NT2/D1 (cell line): ENCODE data around the gene ATG10.

Experiments
- DNase-seq: peaks from one replicate; pipeline ENCODE4 v3.0.0-alpha.2; 2011; ENCODE audit warnings: low read depth, low spot score
- H3K27me3 ChIP-seq: 2 replicates; pipeline ENCODE4 v1.6.0; 2011; ENCODE audit warnings: mild to moderate bottlenecking; ENCODE audit not compliant: insufficient read length, insufficient read depth
- H3K36me3 ChIP-seq: 2 replicates; pipeline ENCODE4 v1.6.1; 2011; ENCODE audit warnings: mild to moderate bottlenecking, low read length, mixed read lengths; ENCODE audit not compliant: insufficient read depth, insufficient read length
- H3K4me1 ChIP-seq: 2 replicates; pipeline ENCODE4 v1.5.1; 2011; ENCODE audit not compliant: insufficient read depth, insufficient read length
- H3K4me3 ChIP-seq: 2 replicates; pipeline ENCODE4 v1.5.1; 2011; ENCODE audit warnings: low read depth; ENCODE audit not compliant: insufficient read length
- H3K9ac ChIP-seq: 2 replicates; pipeline ENCODE4 v1.6.0; 2011; ENCODE audit warnings: low read depth; ENCODE audit not compliant: insufficient read length
- H3K9me3 ChIP-seq: 2 replicates; pipeline ENCODE4 v1.5.1; 2011; ENCODE audit warnings: mild to moderate bottlenecking, low read length; ENCODE audit not compliant: insufficient read depth
- SUZ12 ChIP-seq: IDR thresholded peaks from 2 replicates; pipeline ENCODE4 v1.6.1; 2011; ENCODE audit not compliant: insufficient read length, insufficient read depth; ENCODE audit errors: extremely low read depth
- YY1 ChIP-seq: IDR thresholded peaks from 2 replicates; pipeline ENCODE4 v1.6.1; 2011; ENCODE audit not compliant: insufficient read length, insufficient read depth
- ZNF274 ChIP-seq: IDR thresholded peaks from 2 replicates; pipeline ENCODE4 v1.6.1; 2011; ENCODE audit warnings: mild to moderate bottlenecking, low read depth, low read length

The ATG10 gene

DNA sequence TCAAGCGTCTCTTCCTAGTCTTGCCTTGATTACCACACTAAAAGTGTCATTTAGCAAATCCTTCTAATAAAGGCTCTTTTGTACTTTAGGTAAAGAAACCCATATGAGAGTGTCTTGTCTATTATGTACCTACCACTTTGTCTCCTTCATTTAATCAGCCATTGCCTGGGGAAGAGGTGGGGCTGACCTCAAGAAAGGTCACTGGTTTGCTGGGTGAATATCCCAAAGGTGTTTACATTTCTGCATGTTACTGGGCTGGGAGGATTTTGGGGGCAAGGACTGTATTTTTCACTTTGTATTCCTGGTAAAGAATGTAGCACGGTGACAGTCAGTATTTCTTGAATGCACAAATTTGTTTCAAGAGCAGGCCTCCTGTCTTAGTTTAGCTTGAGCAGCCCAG, 318.2 kb downstream of the ATG10 start:
- peaks cover 2% of the 10 kb centered on the region for H3K4me1 ChIP-seq
- H3K36me3 ChIP-seq: no peaks in the 10 kb centered on the region
- DNase-seq: no peak
- H3K4me3 ChIP-seq: no peak overlapping the region
- H3K27me3 ChIP-seq: no peaks in the 10 kb centered on the region
- no peaks in the 10 kb centered on the region for H3K9me3 ChIP-seq
- no peak for TF ChIP-seq YY1
- no peak for TF ChIP-seq SUZ12
- TF ChIP-seq ZNF274: no peak
- H3K9ac ChIP-seq: no peak overlapping the region

DNA sequence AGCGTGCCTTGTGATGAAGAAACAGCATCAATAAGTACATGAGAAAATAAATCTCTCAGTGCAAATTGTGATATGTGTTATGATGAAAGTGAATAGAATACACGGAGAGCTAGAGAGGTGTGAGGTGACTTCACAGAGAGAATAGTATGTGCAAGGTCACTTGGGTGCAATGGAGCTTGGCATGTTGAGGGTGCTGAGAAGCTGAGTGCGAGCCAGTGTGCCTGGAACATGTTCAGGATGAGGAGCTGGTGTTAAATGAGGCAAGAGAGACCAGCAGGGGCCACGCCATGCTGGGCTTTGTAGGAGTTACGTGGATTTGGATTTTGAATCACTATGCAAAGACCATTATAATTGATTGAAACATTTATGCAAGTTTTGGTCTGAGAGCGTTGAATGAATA, 319.1 kb downstream of the ATG10 start:
- H3K36me3 ChIP-seq: no peaks in the 10 kb centered on the region
- DNase-seq: no peak
- no peaks in the 10 kb centered on the region for H3K9me3 ChIP-seq
- TF ChIP-seq YY1 (no peak), SUZ12 (no peak), ZNF274 (no peak)
- no peak overlapping the region for H3K9ac ChIP-seq
- no peaks in the 10 kb centered on the region for H3K27me3 ChIP-seq
- H3K4me1 ChIP-seq: peaks cover 2% of the 10 kb centered on the region
- H3K4me3 ChIP-seq: no peak overlapping the region

DNA sequence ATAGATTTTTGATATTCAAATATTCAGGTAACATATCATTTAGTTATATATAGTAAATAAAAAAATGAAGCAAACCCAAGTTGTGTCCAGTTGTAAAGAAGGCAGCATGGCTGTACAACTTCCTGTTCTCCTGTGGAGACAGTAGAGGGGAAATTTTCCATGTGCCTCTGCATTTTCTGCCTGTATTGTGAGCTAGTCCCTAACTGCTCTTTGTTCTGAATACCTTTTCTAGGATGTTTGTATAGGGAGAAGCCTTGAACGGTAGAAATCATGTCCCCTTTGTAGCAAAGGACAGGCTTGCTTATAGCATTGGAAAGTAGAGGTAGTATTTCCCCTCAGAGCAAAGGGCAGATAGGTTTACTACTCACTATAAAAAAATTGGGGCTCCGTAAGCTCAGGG, 319.6 kb downstream of the ATG10 start:
- DNase-seq: no peak
- TF ChIP-seq SUZ12: no peak
- TF ChIP-seq ZNF274: no peak
- no peak for TF ChIP-seq YY1
- Histone ChIP-seq H3K27me3 (no peaks in the 10 kb centered on the region), H3K9ac (no peak overlapping the region), H3K4me3 (no peak overlapping the region), H3K9me3 (no peaks in the 10 kb centered on the region), H3K36me3 (no peaks in the 10 kb centered on the region), H3K4me1 (peaks cover 2% of the 10 kb centered on the region)

DNA sequence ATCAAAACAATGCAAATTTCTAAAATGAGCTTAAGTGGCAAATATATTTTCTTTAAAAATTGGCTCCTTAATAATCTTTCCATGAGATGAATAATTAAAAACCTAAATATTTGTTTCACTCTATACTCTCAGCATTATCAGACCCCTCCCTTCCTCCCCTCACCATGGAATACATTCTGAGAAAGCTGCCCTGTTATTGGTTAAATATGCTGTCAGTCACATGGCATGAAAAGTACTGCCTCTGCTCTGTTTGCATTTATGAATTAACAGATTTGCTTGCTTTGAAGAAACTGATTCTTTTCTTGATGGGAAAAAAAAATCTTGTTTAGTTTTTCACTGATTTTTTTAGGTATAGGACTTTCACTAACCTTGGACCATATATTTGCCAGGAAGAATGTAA, 323.3 kb downstream of the ATG10 start:
- Histone ChIP-seq H3K9me3 (no peaks in the 10 kb centered on the region), H3K27me3 (no peaks in the 10 kb centered on the region), H3K9ac (no peak overlapping the region), H3K4me1 (peaks cover 2% of the 10 kb centered on the region), H3K36me3 (no peaks in the 10 kb centered on the region), H3K4me3 (no peak overlapping the region)
- no peak for DNase-seq
- TF ChIP-seq ZNF274 (no peak), SUZ12 (no peak), YY1 (no peak)

DNA sequence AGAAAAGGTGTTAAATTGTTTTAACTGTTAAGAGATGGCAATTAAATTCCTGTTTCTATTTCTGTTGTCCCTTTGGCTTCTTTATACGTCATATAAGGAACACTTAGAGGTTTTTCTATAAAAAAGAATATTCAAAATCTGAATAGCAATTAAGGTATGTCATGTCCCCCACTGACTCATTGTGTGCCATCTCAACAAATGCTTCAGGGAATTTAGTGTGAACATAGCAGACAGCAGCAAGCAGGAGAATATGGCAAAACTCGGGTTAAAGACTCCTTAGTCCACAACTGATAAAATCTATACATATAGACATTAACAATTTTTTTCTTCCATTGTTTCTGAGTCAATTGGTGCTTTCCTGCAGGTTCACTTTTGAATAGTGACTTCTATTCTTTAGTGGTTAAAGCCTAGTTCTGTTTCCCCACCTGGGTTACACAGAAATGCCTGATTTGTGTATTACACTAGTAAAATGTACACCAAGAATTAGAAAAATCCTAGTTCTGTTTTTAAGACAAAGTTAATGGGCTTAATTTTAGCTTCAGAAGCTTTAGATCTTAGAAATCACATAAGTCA, 324.2 kb downstream of the ATG10 start:
- Histone ChIP-seq H3K27me3 (no peaks in the 10 kb centered on the region), H3K4me3 (no peak overlapping the region), H3K9me3 (no peaks in the 10 kb centered on the region), H3K36me3 (no peaks in the 10 kb centered on the region), H3K9ac (no peak overlapping the region), H3K4me1 (peaks cover 2% of the 10 kb centered on the region)
- no peak for DNase-seq
- TF ChIP-seq ZNF274 (no peak), SUZ12 (no peak), YY1 (no peak)

DNA sequence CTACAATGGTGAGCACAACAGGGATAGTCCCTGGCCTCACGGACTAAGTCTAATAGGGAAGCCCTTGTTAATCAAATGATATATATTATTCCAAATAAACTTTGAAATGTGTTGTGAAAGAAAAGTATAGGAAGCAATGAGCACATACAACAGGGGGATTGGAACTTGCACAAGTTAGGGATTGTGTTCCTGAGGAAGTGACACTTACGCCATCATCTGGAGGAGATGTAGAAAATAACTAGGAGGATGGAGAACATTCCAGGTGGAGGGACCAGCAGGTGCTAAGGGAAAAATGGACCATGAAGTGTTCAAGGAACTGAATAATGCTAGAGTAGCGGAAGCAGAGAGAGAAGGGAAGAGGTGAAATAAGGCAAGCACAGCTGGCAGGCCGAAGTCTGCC, 325.1 kb downstream of the ATG10 start:
- TF ChIP-seq ZNF274: no peak
- no peak for TF ChIP-seq YY1
- no peak for TF ChIP-seq SUZ12
- Histone ChIP-seq H3K9ac (no peak overlapping the region), H3K27me3 (no peaks in the 10 kb centered on the region), H3K4me3 (no peak overlapping the region), H3K36me3 (no peaks in the 10 kb centered on the region), H3K9me3 (no peaks in the 10 kb centered on the region), H3K4me1 (peaks cover 2% of the 10 kb centered on the region)
- DNase-seq: no peak

DNA sequence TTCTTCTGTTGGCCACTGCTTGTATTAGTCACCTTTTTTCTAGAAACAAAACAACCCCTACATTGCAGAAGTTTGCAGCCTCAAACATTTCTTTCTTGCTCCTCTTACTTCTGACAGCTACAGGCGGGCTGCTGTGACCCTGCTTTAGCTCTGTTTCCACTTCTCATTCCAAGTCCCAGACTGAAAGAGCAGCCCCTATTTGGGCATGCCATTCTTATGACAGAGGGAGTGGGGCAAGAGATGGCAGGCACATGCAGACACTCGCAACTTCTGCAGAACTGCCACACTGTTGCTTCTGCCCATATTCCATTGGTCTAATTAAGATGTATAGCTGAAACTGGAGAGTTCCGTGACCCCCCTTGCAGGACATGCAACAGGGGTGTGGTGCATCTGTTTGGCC, 325.9 kb downstream of the ATG10 start:
- Histone ChIP-seq H3K36me3 (no peaks in the 10 kb centered on the region), H3K9me3 (no peaks in the 10 kb centered on the region), H3K4me1 (no peaks in the 10 kb centered on the region), H3K4me3 (no peak overlapping the region), H3K27me3 (no peaks in the 10 kb centered on the region), H3K9ac (no peak overlapping the region)
- no peak for DNase-seq
- TF ChIP-seq YY1 (no peak), ZNF274 (no peak), SUZ12 (no peak)

DNA sequence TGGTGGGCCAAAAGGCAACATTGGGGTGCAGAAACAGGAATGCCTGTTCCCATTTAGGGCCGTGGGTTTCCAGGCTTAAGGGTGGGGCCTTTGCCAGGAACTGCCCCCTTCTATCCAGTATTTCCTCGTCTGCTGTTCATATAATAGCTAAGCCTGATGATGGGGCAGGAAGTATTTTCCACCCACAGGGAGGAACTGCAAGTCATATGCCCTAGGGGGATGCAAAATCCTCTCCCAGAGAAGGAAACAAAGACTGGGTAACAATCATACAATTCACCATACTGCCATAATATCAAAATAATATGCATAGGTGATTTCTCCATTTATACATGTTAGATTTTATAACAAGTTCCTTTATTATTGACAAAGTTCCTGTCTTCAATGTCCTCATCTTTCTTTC, 326.8 kb downstream of the ATG10 start:
- H3K4me1 ChIP-seq: no peaks in the 10 kb centered on the region
- TF ChIP-seq YY1: no peak
- no peak for TF ChIP-seq SUZ12
- TF ChIP-seq ZNF274: no peak
- no peak overlapping the region for H3K9ac ChIP-seq
- no peaks in the 10 kb centered on the region for H3K27me3 ChIP-seq
- H3K36me3 ChIP-seq: no peaks in the 10 kb centered on the region
- no peak for DNase-seq
- no peak overlapping the region for H3K4me3 ChIP-seq
- no peaks in the 10 kb centered on the region for H3K9me3 ChIP-seq
